Stimulated activated CD4-positive, alpha-beta T cell treated with anti-CD3 and anti-CD28 coated beads, Interleukin-4, amount 100 ng/mL, for 1 hour (primary cell): Measurements from ENCODE around the gene ENPP3.

Experiments used
- DNase-seq: peaks from one replicate; pipeline ENCODE4 v3.0.0-alpha.2; 2020

ENPP3 gene

DNA sequence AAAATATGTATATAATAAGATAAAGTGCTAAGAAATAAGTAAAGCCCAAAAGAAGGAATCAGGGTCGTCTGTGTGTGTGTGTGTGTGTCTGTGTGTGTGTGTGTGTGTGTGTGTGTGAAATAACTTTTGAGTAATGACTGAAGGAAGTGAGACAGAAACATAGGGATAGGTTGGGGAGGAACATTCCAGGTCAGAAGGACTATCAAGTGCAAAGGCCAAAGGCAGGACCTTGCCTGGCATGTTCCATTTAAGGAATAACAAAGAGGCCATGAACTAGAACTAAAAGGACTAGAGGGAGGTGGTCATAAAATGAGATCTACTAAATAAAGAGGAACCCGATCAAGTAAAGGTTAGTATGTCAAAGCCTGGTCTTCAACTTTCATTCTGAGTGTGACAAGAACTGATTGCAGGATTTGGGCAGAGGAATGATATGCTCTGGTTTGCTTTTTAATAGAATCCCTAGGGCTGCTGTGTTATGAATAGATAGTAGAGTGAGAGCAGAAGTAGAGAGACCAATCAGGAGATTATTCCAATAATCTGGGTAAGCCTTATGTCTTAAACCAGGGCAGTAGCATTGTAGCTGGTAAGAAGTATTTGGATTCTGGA, 6.9 kb downstream of the ENPP3 start:
- DNase-seq, result no peak

DNA sequence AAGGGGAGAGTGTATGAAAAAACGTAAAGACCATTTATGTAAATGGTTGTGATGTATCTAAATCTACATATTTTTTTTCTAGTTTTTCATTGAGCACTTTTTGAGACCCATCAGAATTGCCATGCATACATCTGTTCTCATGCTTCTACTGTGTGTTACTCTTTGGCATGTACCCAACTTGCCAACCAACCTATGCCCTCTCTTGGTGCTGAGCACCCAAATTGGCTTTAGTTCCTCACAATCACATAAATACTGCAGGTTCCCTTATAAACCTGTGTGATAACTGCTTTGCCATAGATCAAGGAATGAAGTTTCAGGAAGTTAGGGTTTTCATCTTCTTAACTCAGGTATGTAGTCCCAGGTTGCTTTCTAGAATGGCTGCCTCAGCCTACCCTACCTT, 7.8 kb downstream of the ENPP3 start:
- DNase-seq, result no peak

DNA sequence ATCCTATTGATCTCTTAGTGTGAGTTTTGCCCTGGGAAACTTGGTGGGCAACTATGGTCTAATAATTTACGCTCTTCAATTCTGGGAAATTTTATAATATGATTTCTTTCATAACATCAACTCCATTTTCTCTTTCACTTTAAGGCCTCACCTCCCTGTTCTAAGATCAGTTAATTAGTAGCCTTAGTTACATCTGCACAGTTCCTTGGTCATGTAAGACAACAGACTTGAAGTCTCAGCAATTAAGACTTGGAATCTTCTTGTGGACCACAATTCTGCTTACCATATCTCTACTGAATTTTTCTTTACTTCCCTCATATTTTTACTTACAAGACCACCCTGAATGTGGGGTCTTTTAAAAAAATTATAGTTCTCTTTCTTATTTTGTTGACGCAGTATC, 8.7 kb downstream of the ENPP3 start:
- DNase-seq, result no peak

DNA sequence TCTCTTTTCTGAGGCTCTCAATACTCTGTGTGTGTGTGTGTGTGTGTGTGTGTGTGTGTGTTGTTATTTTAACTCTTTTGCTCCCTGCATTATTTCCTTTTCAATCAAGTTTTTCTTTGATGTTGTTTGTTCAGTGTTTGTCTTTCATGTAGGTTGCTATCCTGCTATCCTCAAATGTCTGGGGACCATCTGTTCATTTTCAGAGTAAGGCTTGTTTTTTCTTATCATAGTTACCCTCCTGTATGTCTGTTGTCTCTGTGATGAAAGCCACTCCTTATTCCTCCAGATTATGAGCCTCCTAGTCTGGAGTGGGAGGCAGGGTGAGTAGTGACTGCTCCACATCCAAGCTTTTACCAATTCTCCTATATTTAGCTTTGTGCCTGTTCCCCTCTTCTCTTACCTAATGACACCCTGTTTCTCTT, 9.2 kb downstream of the ENPP3 start:
- no peak for DNase-seq

DNA sequence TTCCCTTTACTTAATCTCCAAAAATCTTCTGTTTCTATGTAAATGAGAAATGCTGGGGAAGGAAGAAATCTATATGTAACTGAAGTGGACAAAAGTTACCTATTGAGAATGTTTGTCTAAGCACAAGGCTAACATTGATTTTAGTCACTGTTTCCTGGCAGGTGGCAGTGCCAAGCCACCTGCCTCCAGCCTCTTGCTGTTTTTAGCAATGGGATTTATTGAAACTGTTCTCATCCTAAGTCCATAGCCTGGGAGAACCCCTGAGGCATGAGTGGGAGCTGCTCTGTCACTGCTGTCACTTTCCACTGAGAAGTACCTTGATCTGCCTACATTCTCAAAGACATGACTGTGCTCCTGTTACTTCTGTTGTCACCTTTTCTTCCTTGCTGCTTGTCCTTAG, 14.7 kb downstream of the ENPP3 start:
- DNase-seq, result no peak

DNA sequence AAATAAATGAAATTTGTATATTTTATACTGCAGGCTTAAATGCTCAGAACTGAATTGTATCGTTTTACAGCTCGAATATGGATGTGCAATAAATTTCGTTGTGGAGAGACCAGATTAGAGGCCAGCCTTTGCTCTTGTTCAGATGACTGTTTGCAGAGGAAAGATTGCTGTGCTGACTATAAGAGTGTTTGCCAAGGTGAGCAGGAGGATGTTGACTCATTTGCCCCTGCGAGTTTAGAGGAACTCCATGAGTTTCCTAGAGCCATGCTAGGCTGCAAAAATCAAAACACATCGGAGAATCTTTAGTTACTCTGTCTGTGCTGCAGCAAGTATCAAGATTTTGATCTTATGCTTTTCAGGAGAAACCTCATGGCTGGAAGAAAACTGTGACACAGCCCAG, 15.4 kb downstream of the ENPP3 start:
- no peak for DNase-seq

DNA sequence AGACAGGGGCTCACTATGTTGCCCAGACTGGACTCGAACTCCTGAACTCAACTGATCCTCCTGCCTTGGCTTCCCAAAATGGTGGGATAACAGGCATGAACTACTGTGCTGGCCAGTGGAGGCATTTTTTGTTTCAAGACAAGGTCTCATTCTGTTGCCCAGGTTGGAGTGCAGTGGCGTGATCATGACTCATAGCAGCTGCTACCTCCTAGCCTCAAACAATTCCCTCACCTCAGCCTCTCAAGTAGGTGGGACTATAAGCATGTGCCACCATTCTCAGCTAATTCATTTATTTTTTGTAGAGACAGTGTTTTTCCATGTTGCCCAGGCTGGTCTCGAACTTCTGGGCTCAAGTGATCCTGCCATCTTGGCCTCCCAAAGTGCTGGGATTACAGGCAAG, 17.2 kb downstream of the ENPP3 start:
- DNase-seq, result no peak

DNA sequence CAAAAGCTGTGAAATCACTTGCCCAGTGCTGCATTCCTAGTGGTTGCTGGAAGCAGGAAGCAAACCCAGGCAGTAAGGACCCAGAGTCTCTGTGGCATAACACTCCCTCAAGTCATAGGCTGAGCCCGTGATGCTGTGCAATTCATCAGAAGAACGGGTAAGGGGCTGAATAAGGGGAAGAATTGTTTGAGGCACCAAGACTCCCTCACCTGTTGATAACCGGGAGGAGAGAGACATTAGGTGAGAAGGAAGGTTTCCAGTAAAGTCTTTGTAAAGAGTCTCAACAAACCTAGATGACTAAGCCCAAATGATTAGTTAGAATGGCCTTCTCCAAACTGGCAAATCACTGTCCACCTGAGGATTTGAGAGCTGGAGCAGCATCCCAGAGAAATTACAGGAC, 18.3 kb downstream of the ENPP3 start:
- DNase-seq, result no peak

DNA sequence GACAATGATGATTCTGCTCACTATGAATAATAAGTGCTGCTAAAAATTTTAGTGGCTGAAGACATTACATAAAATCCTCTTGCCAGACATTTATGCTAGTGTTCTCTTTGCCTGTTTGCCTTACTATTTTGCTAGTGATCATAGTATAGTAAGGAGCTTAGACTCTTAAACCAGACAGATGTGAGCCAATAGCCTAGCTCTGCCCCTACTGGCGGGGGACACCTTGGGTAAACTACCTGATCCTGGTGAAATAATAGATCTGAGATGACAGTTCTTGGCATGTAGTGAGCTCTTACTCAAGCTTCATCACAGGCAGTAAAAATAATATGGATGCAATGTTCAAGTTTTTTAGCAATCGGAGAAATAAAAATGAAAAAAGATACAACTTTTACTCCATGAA, 18.8 kb downstream of the ENPP3 start:
- no peak for DNase-seq

DNA sequence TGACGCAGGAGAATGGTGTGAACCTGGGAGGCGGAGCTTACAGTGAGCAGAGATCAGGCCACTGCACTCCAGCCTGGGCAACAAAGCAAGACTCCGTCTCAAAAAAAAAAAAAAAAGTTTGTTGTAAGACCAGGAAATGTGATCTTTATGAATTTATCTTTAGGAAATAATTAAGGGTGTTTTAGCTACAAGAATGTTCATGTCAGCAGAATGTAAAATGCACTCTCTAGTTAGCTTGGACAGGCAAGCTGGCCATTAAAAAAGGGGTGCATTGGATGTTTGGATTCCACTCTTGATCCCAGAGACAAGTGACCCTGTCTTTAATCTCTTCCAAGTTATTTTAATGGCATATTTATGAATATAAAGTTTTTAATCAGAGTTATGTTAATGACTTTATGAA, 19.6 kb downstream of the ENPP3 start:
- DNase-seq, result no peak

DNA sequence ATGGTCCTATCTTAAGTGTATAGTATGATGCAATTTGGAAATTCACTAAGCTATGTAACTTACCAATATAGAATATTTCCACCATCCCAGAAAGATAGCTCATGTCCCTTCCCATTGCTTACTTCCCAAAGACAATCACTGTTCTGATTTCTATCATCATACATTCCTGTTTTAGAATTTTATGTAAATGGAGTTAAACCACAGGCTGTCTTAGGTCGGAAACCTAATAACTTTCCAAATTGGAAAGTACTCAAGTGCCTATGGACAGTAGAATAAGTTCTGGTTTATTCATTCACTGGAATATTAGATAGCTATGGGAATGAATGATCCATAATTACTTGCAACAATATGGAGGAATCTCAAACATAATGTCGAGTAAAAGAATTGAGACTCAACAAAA, 20.1 kb downstream of the ENPP3 start:
- no peak for DNase-seq

DNA sequence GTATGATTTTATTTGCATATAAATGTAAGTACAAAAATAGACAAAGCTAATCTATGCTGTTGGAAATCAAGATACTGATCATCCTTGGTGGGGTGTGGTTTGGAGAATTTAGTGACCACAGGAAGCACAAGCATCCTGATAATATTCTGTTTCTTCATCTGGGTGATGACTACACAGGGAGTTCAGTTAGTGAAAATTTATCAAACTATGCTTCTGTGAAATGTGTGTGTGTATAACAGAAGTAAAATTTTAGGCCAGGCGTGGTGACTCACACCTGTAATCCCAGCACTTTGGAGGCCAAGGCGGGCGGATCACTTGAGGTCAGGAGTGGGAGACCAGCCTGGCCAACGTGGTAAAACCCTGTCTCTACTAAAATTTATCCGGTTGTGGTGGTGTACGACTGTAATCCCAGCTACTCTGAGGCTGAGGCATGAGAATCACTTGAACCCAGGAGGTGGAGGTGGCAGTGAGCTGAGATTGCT, 20.6 kb downstream of the ENPP3 start:
- no peak for DNase-seq

DNA sequence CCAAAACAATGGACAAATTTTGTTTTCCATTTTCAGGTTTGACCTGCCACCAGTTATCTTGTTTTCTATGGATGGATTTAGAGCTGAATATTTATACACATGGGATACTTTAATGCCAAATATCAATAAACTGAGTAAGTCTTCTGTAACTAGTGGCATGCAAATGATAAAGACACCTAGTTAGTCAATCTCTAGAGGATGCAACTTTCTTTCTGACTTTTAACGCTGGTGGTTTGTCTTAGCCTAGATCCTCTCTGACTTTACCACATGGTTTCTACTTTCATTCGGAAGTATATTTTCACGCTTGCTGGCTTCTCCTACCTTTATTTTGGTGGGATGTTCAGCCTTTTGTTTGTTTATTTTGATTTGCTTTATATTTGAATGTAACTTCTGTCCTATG, 21.2 kb downstream of the ENPP3 start:
- no peak for DNase-seq

DNA sequence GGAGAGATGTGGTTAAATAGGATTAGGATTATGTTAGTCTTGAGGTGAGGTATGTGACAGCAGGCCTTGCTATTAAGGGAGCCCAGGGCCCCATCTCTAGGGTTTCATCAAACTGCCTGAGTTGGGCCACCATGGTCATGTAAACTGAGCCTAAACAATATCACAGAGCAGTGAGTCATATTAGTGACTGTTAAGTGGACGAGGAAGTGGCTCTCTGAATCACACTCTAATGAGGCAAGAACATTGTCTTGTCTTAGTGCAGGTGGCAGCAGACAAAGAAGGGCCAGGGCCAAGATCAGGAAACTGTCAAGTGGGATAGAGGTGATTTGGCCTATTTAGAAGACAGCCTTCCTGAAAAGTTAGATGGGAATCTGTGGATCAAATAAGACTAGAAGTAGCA, 23.1 kb downstream of the ENPP3 start:
- DNase-seq, result no peak

DNA sequence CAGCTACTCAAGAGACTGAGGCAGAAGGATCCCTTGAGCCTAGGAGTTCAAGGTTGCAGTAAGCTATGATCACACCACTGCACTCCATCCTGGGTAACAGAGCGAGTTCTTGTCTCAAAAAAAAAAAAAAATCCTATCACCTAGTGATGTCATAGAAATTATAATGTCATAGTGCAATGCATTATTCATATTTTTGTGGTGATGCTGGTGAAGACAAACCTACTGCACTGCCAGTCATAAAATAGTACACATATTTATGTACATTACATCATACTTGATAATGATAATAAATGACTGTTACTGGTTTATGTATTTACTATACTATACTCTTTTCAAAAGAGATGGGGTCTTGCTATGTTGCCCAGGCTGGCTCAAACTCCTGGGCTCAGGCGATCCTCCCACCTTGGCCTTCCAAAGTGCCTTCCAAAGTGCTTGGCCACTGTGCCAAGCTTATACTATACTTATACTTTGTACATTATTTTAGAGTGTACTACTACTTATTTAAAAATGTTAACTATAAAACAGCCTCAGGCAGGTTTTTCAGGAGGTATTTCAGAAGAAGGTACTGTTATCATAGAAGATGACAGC, 26.6 kb downstream of the ENPP3 start:
- no peak for DNase-seq

DNA sequence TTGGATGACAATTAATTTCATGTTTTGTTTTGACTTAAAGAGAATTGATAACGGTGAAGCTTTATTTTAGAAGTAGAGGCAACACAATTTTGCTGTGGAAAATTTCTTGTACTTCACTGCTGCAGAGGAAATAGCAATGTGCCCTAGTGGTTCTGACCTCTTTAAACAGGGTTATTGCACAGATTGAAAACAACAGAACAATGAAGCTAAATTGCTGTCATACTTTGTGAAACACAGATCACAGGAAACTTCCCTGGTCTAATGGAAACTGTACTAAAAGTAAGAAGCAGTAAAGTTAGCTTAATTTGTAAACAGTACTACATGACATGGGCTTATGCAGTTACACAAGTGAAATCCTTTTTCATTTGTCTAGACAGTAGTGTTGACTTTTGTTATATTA, 32.8 kb downstream of the ENPP3 start:
- no peak for DNase-seq

DNA sequence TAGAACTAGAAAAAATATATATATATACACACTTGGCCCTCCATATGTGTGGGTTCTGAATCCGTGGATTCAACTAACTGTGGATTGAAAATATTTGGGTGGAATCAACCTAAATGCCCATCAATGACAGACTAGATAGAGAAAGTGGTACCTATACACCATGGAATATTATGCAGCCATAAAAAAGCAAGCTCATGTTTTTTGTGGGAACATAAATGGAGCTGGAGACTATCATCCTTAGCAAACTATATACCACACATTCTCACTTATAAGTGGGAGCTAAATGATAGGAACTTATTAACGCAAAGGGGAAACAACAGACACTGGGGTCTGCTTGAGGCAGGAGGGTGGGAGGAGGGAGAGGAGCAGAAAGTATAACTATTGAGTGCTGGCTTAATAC, 36.1 kb downstream of the ENPP3 start:
- no peak for DNase-seq

DNA sequence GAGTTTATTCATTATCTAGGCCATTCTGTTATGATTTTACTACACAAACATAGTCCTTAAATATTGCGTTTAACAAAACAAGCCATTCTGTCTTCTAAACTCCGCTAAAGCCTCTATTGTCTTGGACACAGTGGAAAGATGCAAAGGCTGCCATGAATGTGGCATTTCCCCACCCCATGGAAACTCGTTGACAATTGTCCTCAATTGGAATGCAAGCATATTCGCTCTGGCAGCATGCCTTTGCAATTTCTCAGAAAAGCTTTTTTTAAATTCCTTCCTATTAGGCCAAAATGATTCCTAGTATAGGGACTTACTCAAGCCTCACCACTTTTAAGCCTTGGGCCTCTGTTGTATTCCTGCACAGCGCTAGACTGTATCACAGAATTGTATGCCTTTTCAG, 41.3 kb downstream of the ENPP3 start:
- no peak for DNase-seq

DNA sequence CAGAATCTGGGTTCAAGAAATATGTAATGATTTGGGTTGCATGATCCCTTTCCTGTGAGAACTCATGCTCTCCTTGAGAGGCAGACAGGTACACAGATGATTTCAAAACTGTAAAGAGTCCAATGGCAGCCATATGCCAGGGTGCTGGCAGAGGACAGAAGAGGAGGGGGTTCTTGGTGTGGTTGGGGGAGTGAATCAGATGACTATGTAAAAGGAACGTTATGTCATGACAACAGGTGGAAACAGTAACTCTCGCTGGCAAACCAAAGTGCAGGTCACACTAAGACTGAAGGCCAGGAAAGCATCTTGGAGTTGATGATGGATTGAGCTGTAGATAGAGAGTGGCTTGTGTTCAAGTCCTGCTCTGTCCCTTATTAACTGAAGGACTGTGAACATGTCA, 43.8 kb downstream of the ENPP3 start:
- DNase-seq, result no peak

DNA sequence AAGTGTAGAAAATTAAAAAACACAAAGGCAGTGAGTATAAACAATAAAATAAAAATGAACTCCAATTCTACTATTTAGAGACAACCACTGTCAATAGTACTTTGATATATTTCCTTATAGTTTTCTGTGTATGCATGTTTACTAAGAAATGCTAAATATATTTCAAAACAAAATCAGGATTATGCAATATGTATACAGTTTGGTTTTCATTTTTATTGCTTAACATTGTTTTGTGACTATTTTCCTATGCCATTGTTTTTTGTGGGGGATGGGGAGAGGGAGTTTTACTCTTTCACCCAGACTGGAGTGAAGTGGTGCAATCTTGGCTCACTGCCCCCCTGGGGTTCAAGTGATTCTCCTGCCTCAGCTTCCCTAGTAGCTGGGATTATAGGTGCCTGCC, 44.5 kb downstream of the ENPP3 start:
- no peak for DNase-seq

DNA sequence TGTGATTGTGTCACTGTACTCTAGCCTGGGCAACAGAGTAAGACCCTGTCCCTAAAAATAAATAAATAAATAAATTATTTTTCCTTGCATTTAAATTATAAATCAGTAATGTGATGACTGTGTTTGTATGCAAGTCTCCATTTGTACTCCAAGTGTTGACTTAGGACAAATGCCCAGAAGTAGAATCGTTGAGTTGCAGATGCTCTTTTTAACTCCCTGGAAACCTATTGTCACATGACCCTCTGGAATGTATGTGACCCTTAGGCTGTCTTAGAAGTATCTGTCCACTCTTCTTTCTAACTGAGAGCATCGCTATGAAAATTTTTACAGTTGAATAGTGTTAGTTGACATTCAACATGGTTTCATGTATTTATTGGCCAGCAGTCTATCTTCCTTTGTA, 45.3 kb downstream of the ENPP3 start:
- DNase-seq, result no peak

DNA sequence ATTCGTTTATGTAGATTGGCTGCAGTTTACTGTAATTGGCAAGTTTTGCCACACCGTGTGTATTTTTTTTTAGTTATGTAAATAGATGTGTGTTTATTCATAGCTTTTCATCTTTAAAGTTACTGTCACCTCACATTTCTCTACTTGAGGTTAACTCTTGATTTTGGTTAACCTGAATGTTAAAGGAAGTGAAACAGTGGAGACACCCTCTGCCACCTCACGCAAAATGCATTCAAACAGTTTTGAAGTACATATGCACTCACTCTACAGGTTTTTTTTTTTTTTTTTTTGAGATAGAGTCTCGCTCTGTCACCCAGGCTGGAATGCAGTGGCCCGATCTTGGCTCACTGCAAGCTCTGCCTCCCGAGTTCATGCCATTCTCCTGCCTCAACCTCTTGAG, 46.4 kb downstream of the ENPP3 start:
- no peak for DNase-seq

DNA sequence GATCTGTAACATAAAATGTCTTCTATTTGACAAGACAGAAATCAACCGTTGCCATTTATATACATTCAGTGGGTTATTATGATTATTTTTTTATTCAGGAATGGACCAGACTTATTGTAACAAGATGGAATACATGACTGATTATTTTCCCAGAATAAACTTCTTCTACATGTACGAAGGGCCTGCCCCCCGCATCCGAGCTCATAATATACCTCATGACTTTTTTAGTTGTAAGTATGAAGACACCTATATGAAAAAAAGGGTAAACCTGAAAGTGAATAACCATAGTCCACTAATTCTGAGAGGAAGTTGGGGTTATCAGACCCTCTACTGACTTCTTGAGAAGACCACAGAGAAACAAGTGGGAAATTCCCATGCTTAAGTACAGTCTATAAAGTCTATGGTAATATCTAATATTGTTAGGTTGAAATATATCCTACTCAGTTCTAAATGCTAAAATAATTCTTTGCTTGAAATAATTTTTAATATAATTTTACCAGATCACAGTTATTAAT, 48.2 kb downstream of the ENPP3 start:
- no peak for DNase-seq

DNA sequence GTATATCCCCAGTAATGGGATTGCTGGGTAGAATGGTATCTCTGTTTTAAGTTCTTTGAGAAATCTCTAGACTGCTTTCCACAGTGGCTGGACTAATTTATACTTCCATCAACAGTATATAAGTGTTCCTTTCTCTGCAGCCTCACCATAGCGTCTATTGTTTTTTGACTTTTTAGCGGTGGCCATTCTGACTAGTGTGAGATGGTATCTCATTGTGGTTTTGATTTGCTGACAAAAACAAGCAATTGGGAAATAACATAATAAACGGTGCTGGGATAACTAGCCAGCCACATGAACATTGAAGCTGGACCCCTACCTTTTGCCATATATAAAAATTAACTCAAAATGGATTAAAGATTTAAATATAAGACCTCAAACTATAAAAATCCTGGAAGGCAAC, 49.9 kb downstream of the ENPP3 start:
- DNase-seq, result no peak

DNA sequence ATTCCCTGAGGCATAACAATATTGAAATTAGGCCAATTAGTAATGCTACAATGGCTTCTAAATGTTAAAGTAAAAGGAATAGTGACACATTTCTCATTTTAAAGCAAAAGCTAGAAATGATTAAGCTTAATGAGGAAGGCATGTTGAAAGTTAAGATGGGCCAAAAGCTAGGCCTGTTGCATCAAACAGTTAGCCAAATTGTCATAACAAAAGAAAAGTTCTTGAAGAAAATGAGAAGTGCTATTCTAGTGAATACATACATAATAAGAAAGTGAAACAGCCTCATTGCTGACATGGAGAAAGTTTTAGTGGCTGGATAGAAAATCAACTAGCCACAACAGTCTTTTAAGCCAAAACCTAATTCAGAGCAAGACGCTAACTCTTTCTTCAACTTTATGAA, 51.2 kb downstream of the ENPP3 start:
- no peak for DNase-seq
